GM23338 (cell line): ENCODE data around the gene SLC6A8. TPM values are rescaled to one million over a fixed set of nuclear protein-coding genes. Genes with fewer than 3 reads are reported as not detected.

ENCODE experiments used
- ATAC-seq: fragments of 200-7000 bp; cut with Tn5 transposase; 3 replicates; pipeline ENCODE4 v1.9.1; 2020
- DNase-seq: peaks from one replicate; pipeline ENCODE4 v3.0.0-alpha.2; 2015; ENCODE audit warnings: low spot score
- H2AFZ ChIP-seq: fragments of 200-600 bp; sonication (generic); 2 replicates; pipeline ENCODE4 v1.8.0; 2016; ENCODE audit warnings: antibody characterized with exemption, mild to moderate bottlenecking, moderate library complexity
- H3F3A ChIP-seq: fragments of 200-600 bp; sonication (generic); replicated peaks from 2 replicates; pipeline ENCODE4 v1.8.0; 2017; ENCODE audit warnings: antibody characterized with exemption, mixed run types, low read depth
- H3K27ac ChIP-seq: fragments of 200-600 bp; sonication (generic); 2 replicates; pipeline ENCODE4 v1.6.1; 2016; ENCODE audit warnings: low read depth
- H3K27me3 ChIP-seq: fragments of 200-600 bp; sonication (generic); 2 replicates; pipeline ENCODE4 v1.8.0; 2016; ENCODE audit warnings: mild to moderate bottlenecking, mixed run types, moderate library complexity; ENCODE audit not compliant: insufficient read depth
- H3K36me3 ChIP-seq: fragments of 200-600 bp; sonication (generic); 2 replicates; pipeline ENCODE4 v1.8.0; 2016; ENCODE audit warnings: mild to moderate bottlenecking; ENCODE audit not compliant: insufficient read depth
- H3K4me1 ChIP-seq: fragments of 200-600 bp; sonication (generic); 2 replicates; pipeline ENCODE4 v1.8.0; 2016; ENCODE audit warnings: mild to moderate bottlenecking, moderate library complexity; ENCODE audit not compliant: insufficient read depth
- H3K4me2 ChIP-seq: fragments of 200-600 bp; sonication (generic); 2 replicates; pipeline ENCODE4 v1.7.1; 2017; ENCODE audit warnings: mixed run types
- H3K4me3 ChIP-seq: fragments of 200-600 bp; sonication (generic); 2 replicates; pipeline ENCODE4 v1.6.1; 2016; ENCODE audit warnings: mixed run types
- H3K79me2 ChIP-seq: fragments of 200-600 bp; sonication (generic); replicated peaks from 2 replicates; pipeline ENCODE4 v1.8.0; 2017; ENCODE audit warnings: mild to moderate bottlenecking; ENCODE audit not compliant: insufficient read depth
- H3K9me2 ChIP-seq: fragments of 200-600 bp; sonication (generic); 2 replicates; pipeline ENCODE4 v1.8.0; 2017; ENCODE audit not compliant: insufficient read depth
- H4K20me1 ChIP-seq: fragments of 200-600 bp; sonication (generic); replicated peaks from 2 replicates; pipeline ENCODE4 v1.8.0; 2017; ENCODE audit warnings: mild to moderate bottlenecking; ENCODE audit not compliant: insufficient read depth
- H3K27ac Mint-ChIP-seq: 2 replicates; pipeline ENCODE4 v1.8.0; 2020; ENCODE audit warnings: inconsistent platforms, mild to moderate bottlenecking, moderate library complexity, mixed read lengths
- H3K27me3 Mint-ChIP-seq: 3 replicates; pipeline ENCODE4 v1.8.0; 2022; ENCODE audit warnings: low read depth, mild to moderate bottlenecking, moderate library complexity, mixed read lengths, inconsistent platforms; ENCODE audit not compliant: insufficient read depth, poor library complexity
- H3K36me3 Mint-ChIP-seq: 3 replicates; pipeline ENCODE4 v1.8.0; 2021; ENCODE audit warnings: low read depth, mild to moderate bottlenecking, inconsistent platforms, moderate library complexity, mixed read lengths
- H3K4me1 Mint-ChIP-seq: 3 replicates; pipeline ENCODE4 v1.8.0; 2020; ENCODE audit warnings: mild to moderate bottlenecking, inconsistent platforms, mixed read lengths
- H3K4me3 Mint-ChIP-seq: 3 replicates; pipeline ENCODE4 v1.8.0; 2021; ENCODE audit warnings: moderate library complexity, mild to moderate bottlenecking, inconsistent platforms, mixed read lengths
- H3K9me3 Mint-ChIP-seq: 3 replicates; pipeline ENCODE4 v1.8.0; 2020; ENCODE audit warnings: moderate library complexity, mild to moderate bottlenecking, inconsistent platforms, mixed read lengths
- CREB1 ChIP-seq: fragments of 250-450 bp; sonication (Bioruptor Pico); IDR thresholded peaks from 2 replicates; pipeline ENCODE4 v1.5.0; 2020; ENCODE audit warnings: low read depth, mild to moderate bottlenecking, moderate library complexity
- CTCF ChIP-seq, 2 experiments: fragments of 200-600 bp in 1 of 2; sonication (generic) in 1 of 2; conservative IDR thresholded peaks; 2 replicates each; pipeline versions ENCODE4 v1.5.1 to v1.6.1; 2016 to 2017; ENCODE audit warnings: antibody characterized with exemption in 2 of 2, low read depth in 2 of 2, mild to moderate bottlenecking in 2 of 2, moderate library complexity in 1 of 2
- ETS1 ChIP-seq: IDR thresholded peaks from 2 replicates; pipeline ENCODE4 v1.6.1; 2016; ENCODE audit warnings: antibody characterized with exemption
- EZH2 ChIP-seq: fragments of 200-600 bp; sonication (generic); IDR thresholded peaks from one replicate; pipeline ENCODE4 v1.8.0; 2017; ENCODE audit warnings: antibody characterized with exemption, mild to moderate bottlenecking, low read depth; ENCODE audit not compliant: unreplicated experiment
- EZH2phosphoT487 ChIP-seq: fragments of 200-600 bp; sonication (generic); IDR thresholded peaks from one replicate; pipeline ENCODE4 v1.8.1; 2018; ENCODE audit warnings: antibody characterized with exemption; ENCODE audit not compliant: unreplicated experiment
- JUNB ChIP-seq: IDR thresholded peaks from one replicate; pipeline ENCODE4 v1.6.1; 2016; ENCODE audit warnings: antibody characterized with exemption; ENCODE audit not compliant: unreplicated experiment
- NANOG ChIP-seq: IDR thresholded peaks from 2 replicates; pipeline ENCODE4 v1.6.1; 2016; ENCODE audit warnings: antibody characterized with exemption, borderline replicate concordance
- POLR2AphosphoS5 ChIP-seq: IDR thresholded peaks from 2 replicates; pipeline ENCODE4 v1.6.1; 2016; ENCODE audit warnings: antibody characterized with exemption, low read depth
- REST ChIP-seq: IDR thresholded peaks from one replicate; pipeline ENCODE4 v1.6.1; 2018; ENCODE audit warnings: antibody characterized with exemption; ENCODE audit not compliant: unreplicated experiment
- STAT1 ChIP-seq: IDR thresholded peaks from one replicate; pipeline ENCODE4 v1.6.1; 2016; ENCODE audit warnings: antibody characterized with exemption; ENCODE audit not compliant: unreplicated experiment
- ZNF114 ChIP-seq: fragments of 250-450 bp; sonication (Bioruptor Pico); IDR thresholded peaks from 2 replicates; pipeline ENCODE4 v1.5.0; 2020; ENCODE audit warnings: mild to moderate bottlenecking, moderate library complexity
- ZNF331 ChIP-seq: fragments of 250-450 bp; sonication (Bioruptor Pico); IDR thresholded peaks from 2 replicates; pipeline ENCODE4 v1.5.0; 2020; ENCODE audit warnings: low read depth, mild to moderate bottlenecking, moderate library complexity
- ZNF462 ChIP-seq: fragments of 250-450 bp; sonication (Bioruptor Pico); IDR thresholded peaks from 2 replicates; pipeline ENCODE4 v1.5.0; 2020; ENCODE audit warnings: mild to moderate bottlenecking, moderate library complexity
- polyA plus RNA-seq: library from polyadenylated mRNA; unstranded; fragments of >200 nt; fragmentation: Nextera tagmentation; extraction: Ambion mirVana; gene quantifications from 2 replicates; pipeline ENCODE4 v1.2.1, GENCODE V29; 2016
- total RNA-seq: library from RNA; depleted of rRNA; stranded (reverse); fragments of >200 nt; shearing (Covaris generic); gene quantifications from 2 replicates; pipeline ENCODE4 v1.2.3, GENCODE V29; 2014

SLC6A8 gene
- total and polyA plus RNA-seq, 2 experiments from 2014 or later, result 19.5 to 68.6 TPM

GRCh38 chrX:153647461-153648357, 40.0 kb upstream of the SLC6A8 start:
- DNase-seq, result no peak
- no peak overlapping the region for H3K27ac ChIP-seq
- no peak overlapping the region for H2AFZ ChIP-seq

More at GRCh38 chrX:153647461-153648357, 40.0 kb upstream of the SLC6A8 start:
- no peak overlapping the region for H3K27ac Mint-ChIP-seq
- Histone ChIP-seq H3K4me1 (no peaks in the 10 kb centered on the region; the same call in 1 of the 2 replicates), H3K4me2 (peak overlapping the region; percentile 57), H3K27me3 (peaks cover 67% of the 10 kb centered on the region), H3K79me2 (no peaks in the 10 kb centered on the region), H4K20me1 (no peaks in the 10 kb centered on the region), H3F3A (no peaks in the 10 kb centered on the region), H3K36me3 (no peaks in the 10 kb centered on the region), H3K9me2 (no peaks in the 10 kb centered on the region), H3K4me3 (peak overlapping the region; percentile 44; the same call in 1 of the 2 replicates)
- H3K4me1 Mint-ChIP-seq, result peaks cover 6% of the 10 kb centered on the region; the same call in 2 of the 3 replicates
- no peaks in the 10 kb centered on the region for H3K36me3 Mint-ChIP-seq
- H3K4me3 Mint-ChIP-seq, result peak overlapping the region; percentile 30; the same call in 2 of the 3 replicates
- ATAC-seq, result peak; percentile 6; the same call in 2 of the 3 replicates
- no peaks in the 10 kb centered on the region; the same call in 1 of the 3 replicates for H3K9me3 Mint-ChIP-seq
- H3K27me3 Mint-ChIP-seq, result peaks cover 60% of the 10 kb centered on the region
- TF ChIP-seq NANOG, result no peak
- TF ChIP-seq CREB1, result no peak
- TF ChIP-seq JUNB, result no peak
- no peak for TF ChIP-seq EZH2phosphoT487
- TF ChIP-seq REST, result no peak
- no peak for TF ChIP-seq EZH2
- no peak for TF ChIP-seq ETS1
- no peak for TF ChIP-seq STAT1
- TF ChIP-seq ZNF114, result no peak
- no peak for TF ChIP-seq ZNF331 (CRISPR knock-in tag)
- TF ChIP-seq POLR2AphosphoS5, result no peak
- TF ChIP-seq CTCF (conservative IDR thresholded peaks at IDR 0.05; ENCODE audit: low read depth in 2 of 2), result no peak
- no peak for TF ChIP-seq ZNF462 (CRISPR knock-in tag)
